GM21390 (cell line): ENCODE data around the gene WRNIP1.
A peak's percentile ranks its signal among the peaks of the same experiment; 100 is the strongest.

ENCODE experiments used
- ATAC-seq: cut with Tn5 transposase; IDR thresholded peaks from one replicate; pipeline ENCODE4 v1.9.1; 2021; ENCODE audit not compliant: unreplicated experiment

The WRNIP1 gene

DNA sequence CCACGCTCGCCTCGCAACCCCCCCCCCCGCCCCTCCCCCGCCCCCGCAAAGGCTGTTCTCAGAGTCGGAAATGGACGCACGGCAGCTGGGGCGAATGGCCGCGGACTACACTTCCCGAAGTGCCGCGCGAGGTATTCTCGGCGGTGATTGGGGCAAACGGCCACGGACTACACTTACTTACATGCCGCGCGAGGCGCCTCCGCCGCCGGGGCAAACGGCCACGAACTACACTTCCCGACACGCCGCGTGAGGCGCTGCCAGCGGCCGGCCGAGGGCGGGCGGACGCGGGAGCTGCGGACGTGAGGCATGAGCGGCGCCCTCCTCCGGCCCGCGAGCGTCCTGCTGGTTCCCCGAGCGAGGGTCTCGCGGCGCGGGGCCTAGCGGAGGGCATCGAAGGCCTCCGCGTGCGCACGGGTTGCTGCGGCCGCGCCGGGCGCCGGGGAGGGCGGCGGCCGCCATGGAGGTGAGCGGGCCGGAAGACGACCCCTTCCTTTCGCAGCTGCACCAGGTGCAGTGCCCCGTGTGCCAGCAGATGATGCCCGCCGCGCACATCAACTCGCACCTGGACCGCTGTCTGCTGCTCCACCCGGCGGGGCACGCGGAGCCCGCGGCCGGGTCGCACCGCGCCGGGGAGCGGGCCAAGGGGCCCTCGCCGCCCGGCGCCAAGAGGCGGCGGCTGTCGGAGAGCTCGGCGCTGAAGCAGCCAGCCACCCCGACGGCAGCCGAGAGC, at the start of gene WRNIP1:
Gene WRNIP1, plus strand, starts transcription at position 228 of the 730 bp plus-strand sequence. Its CDS starts 230 bp downstream, at position 458.
- peak; percentile 85 for ATAC-seq

- no peak for ATAC-seq
Measured at GRCh38 chr6:2715737-2716136, 49.5 kb upstream of the WRNIP1 start.

DNA sequence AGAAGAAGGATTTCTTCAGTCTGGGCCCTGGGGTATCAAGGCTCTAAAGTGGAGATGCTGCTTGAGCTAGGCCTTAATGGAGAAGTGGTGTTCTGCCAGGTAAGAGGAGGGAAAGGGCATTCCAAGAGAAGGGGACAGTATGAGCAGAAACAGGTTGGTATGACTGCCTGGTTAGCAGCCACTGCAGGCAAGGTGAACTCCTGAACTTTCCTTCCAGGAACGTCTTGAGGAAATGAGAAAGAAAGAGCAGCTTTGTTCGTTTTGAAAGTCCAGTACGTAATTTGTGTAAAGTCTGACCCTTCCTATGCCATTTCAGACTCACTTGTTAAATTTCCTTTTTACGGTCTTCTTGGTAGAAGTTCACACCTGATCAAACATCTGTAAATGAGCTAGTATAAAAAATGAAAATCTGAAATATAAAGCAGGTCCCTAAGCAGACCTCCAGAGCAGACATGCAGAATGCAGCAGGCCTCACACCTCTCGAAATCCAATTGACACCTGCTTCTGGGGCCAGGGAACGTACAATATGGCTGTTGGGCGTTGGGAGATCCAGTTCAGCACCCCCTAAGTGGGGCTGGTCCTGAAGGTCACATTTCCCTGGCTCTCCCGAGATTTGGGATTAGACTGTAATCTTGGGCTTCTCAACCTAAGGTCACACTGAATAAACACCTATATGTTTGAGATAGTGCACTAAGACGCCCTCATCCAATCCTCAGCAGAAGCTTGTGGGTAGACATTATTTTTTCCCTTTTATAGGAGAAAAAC, 48.1 kb upstream of the WRNIP1 start:
- ATAC-seq: no peak

- ATAC-seq: no peak
Measured at GRCh38 chr6:2718334-2719092, 46.7 kb upstream of the WRNIP1 start.

GRCh38 chr6:2719093-2719455, 46.1 kb upstream of the WRNIP1 start:
- ATAC-seq: no peak

DNA sequence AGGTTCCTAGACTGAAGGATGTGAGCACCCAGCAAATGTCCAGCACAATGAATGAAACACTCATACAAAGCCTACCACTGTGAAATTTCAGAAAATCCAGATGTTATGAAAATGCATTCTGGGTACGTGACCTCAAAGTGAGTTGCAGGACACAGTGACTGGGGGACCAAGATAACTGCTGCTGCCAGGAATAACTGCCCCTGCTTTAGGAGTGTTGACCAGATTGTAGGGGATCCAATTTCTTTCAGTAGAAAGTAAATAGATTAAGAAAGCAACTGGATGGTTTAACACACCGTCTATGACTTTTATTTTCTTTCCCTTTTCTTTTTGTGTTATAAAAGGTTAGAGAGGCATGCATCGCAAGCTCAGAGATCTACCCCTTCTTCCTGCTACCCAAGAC, 44.0 kb upstream of the WRNIP1 start:
- no peak for ATAC-seq

- ATAC-seq: no peak
Measured at GRCh38 chr6:2725364-2725988, 39.7 kb upstream of the WRNIP1 start.

DNA sequence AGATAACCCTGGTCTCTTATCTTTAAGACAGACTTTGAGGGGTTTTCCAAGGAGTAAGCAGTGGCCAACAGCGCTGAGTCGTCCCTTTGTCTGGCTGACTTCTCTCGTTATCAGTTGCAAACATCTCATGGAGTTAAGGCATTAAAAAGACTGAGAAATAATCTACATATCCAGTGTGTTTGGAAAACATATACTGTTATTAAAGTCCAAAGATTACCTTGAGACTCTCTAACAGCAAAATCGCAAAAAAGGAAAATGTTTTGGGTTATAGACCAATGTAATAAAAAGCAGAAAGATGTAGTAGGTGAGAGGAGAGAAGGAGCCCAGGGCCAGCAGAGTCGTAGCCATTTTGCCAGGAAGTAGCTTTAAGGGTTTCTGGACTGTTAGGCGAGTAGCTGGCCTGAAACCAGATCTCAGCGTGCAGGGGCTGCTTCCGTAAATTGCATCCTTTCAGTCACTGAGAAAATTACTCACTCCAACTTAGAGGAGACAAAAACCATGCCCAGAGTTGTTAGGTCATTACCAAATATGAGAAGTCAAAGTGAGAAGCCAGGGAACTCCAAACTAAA, 39.1 kb upstream of the WRNIP1 start:
- ATAC-seq: peak; percentile 91

DNA sequence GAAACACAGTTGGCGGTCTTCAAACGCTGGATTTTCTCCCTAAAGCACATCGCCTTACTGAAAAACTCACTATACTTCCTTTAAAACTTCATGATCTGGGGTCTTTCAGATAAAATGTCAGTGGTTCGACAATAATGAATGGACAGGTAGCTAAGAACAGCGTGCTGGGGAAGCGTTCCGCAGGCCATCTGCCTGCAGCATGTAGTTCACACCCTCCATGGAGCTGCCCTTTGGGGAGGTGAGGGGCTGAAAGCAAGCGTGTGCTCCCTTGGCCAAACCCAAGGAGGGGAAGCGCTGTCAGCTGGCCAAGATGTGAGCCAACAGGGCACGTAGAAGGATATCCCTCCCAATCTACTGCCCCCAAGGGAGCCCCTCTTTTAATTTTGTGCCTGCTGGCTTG, 35.3 kb upstream of the WRNIP1 start:
- no peak for ATAC-seq

DNA sequence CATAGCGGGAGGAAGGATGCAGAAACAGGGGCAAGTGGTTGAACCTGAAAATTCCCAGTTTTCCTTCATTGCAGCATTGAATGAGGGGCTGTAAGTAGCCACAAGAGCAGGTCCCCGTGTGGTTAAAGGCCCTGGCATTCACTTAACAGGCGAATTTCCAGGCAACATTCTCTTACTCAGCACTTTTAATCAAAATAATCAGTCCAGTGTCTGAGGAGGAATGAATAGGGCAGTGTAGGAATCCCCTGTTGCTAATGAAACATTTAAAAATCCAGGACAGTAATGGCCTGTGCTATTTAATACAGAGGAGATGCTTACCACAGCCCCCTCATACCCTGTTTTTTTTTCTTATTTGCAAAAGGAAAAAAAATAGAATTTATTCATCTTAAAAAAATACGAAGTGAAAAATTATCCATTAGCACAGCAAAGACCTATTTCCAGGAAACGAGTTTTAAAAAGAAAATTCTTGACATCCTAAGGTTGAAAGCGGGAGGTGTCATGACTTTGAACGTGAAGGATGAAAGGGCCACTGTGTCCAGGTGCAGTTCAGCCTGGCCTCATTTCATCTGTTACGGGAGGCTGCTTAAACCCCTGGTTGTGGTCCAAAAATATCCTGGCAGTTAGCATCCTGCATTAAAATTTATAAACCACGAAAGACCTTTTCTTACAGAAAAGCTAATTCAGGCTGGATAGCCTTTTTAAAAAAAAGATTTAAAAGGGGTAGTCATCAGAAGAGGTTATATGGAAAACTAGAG, 34.7 kb upstream of the WRNIP1 start:
- ATAC-seq: no peak

- ATAC-seq: no peak
Measured at GRCh38 chr6:2731281-2731909, 33.8 kb upstream of the WRNIP1 start.

DNA sequence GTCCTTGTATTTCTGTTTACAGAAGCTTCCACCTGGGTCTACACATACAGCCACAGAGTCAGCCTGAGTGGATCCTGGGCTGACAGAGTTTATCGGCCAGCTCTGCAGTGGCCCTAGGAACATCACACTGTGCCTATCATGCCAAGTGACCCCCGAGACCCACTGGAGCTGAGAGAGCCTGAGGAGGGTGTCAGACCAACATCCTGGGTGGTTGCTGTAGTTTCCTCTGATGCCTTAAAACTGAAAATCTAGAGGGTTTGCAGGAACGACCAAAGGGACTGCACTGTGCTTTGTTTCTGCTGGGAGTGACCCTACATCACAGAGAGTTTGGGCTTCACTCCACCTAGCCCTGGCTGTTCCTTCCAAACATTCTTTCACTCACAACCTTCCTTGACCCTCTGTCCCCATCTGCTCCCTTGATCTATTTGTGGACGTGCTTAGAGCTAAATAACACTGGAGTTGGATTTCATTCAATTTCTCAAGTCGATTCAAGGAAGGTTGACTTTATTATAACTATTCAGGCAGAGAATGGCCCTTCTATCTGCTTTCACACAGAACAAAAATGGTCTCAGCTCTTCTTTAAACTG, 32.6 kb upstream of the WRNIP1 start:
- no peak for ATAC-seq

GRCh38 chr6:2733324-2733723, 31.9 kb upstream of the WRNIP1 start:
- ATAC-seq: peak; percentile 95

DNA sequence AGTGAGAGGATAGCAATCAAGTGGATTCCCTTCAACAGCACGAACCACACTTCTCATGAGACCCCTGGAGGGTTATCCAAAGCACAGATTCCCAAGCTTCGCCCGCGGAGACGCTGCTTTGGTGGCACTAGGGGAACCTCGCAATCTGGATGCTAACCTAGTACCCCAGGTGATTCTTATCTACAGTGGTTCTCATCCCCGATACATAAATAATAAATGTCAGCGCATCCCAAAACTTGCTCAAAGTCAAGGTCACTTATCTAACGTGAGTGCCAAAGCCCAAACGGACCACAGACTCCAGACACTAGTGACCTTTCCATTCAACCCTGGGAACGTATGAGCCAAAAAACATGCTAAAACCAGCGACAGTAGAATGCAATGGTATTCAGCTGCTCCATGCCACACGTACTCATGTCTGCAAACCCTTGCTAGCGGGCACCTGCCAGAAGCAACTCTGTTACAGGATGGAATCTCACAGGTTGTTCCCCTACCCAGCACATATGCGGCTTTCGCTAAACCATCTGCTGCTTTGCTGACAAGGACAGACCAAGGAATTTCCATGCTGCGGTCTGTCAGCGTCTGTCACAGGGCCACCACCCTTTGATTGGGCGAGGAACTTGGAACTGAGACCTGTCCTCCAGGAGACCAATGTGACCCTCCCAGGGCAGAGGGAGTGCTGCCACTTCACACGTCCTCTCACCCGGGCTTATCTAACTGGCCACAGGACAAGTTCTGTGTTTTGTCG, 31.3 kb upstream of the WRNIP1 start:
- ATAC-seq: peak; percentile 13

DNA sequence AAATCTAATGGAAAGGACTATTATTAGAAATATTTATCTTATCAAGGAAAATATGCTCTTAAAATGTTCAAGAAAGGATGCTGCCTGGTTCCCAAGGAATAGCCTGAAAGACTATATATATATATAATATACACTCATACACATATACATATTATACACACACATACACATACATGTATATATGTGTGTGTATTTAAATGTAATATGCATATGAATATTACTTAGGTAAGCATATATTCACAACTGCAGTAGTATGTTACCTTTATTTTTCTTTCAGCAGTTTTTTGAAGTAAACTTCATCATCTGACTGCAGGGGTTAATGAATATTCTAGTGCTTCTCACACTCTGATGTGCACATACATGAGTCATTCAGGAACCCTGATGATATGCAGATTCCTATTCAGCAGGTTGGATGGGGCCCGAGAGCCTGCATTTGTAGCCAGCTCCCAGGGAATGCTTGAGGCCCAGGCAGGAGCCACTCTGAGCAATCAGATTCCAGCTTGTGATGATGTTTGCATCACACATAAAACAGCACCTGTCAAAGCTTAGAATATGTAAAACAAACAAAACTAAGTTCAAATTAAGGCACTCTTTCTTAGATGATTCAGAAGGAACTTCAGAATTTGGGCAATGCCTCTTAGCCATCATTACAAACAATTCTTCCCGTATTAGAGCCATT, 30.6 kb upstream of the WRNIP1 start:
- no peak for ATAC-seq

GRCh38 chr6:2737885-2738284, 27.3 kb upstream of the WRNIP1 start:
- ATAC-seq: no peak

DNA sequence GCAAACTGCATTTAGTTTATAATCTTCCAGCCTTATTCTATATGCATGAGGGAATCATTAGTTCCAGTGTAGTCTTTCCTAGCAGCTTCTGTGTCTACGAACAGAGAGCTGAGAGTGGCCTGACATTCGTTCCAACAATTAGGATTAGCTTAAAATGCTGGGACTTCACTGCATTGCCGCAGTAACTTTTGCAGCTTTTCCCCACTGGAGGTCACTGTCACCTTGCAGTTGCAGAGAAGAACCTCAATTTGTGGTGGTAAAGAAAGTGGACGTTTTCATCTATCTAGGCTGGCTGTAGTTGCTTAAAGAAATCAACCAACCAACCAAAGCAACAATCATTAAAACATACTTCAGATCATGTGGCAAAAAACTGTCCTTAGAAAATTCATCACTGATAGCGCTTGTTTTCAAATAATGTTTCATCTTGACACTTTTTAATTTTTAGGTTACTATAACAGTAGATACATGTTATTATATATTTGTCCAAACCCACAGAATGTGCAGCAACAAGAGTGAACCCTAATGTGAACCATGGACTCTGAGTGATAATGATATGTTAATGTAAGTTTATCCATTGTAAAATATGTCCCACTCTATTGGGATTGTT, 26.7 kb upstream of the WRNIP1 start:
- ATAC-seq: no peak

DNA sequence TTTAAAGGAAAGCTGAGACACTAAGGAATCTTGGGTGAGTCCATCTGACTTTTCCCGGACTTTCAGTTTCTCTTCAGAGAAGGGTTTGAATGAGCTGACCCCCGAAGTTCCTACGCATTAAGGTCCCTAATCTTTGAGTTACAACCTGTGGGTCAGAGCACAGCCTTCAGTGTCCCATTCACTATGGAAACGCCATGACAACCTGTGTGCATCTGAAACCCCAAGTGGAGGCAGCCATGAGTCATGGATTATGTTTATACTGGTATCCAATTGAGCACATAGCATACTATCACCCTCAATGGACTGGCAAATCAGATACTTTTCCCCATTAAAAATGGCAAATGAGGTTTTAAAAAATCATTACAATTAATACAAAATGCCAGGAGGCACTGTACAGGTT, 25.9 kb upstream of the WRNIP1 start:
- no peak for ATAC-seq
